ENCODE measurements around the gene F5.
A peak's percentile ranks its signal among the peaks of the same experiment; 100 is the strongest.

F5 gene

GRCh38 chr1:169586395-169587255 lies at the start of gene F5:
Gene F5, minus strand, starts transcription at chr1:169586481. Its CDS starts 95 bp downstream, at chr1:169586386.
- DNase-seq = peak; percentile 91

GRCh38 chr1:169634877-169635276 lies 48.6 kb upstream of the F5 start:
- DNase-seq = no peak

GRCh38 chr1:169634145-169634544 lies 47.9 kb upstream of the F5 start:
- no peak for DNase-seq

GRCh38 chr1:169631249-169631648 lies 45.0 kb upstream of the F5 start:
- no peak for DNase-seq

- no peak for DNase-seq
Measured at GRCh38 chr1:169630006-169630405, 43.7 kb upstream of the F5 start, which contains the start of gene SELP. Gene SELP, minus strand, starts transcription at chr1:169630124. Its CDS starts 50 bp downstream, at chr1:169630074.

- no peak for DNase-seq
Measured at GRCh38 chr1:169624912-169625311, 38.6 kb upstream of the F5 start.

GRCh38 chr1:169624122-169624521 lies 37.8 kb upstream of the F5 start:
- DNase-seq = no peak

GRCh38 chr1:169623132-169623926 lies 37.0 kb upstream of the F5 start:
- no peak for DNase-seq

- DNase-seq = no peak
Measured at GRCh38 chr1:169620565-169620964, 34.3 kb upstream of the F5 start.

GRCh38 chr1:169618367-169618766 lies 32.1 kb upstream of the F5 start:
- DNase-seq = no peak

- DNase-seq = no peak
Measured at GRCh38 chr1:169615803-169616202, 29.5 kb upstream of the F5 start.

GRCh38 chr1:169610858-169611257 lies 24.6 kb upstream of the F5 start:
- DNase-seq = no peak

- no peak for DNase-seq
Measured at GRCh38 chr1:169610108-169610507, 23.8 kb upstream of the F5 start.

- DNase-seq = no peak
Measured at GRCh38 chr1:169608226-169608625, 21.9 kb upstream of the F5 start.

GRCh38 chr1:169604781-169605560 lies 18.7 kb upstream of the F5 start:
- peak; percentile 61 for DNase-seq

GRCh38 chr1:169601096-169601881 lies 15.0 kb upstream of the F5 start:
- DNase-seq = peak; percentile 53

GRCh38 chr1:169595764-169596711 lies 9.8 kb upstream of the F5 start:
- peak; percentile 45 for DNase-seq

- peak; percentile 80 for DNase-seq
Measured at GRCh38 chr1:169594391-169594790, 8.1 kb upstream of the F5 start.

- no peak for DNase-seq
Measured at GRCh38 chr1:169590932-169591331, 4.7 kb upstream of the F5 start.

GRCh38 chr1:169588785-169589485 lies 2.7 kb upstream of the F5 start:
- peak; percentile 73 for DNase-seq
